Gastrocnemius medialis (tissue), 4 donors: ENCODE results near the gene OCEL1. TPM values are rescaled to one million over a fixed set of nuclear protein-coding genes. Genes with fewer than 3 reads are reported as not detected.

ENCODE experiments used
- ATAC-seq, 2 donors: fragments of 150-250 bp; one replicate each; pipeline ENCODE4 v1.9.1; 2016
- DNase-seq, 2 donors: peaks; one replicate each; pipeline ENCODE4 v3.0.0-alpha.2; 2019
- H3K27ac ChIP-seq, 4 donors: fragments of 200-600 bp; sonication (generic); 1 replicate in 1 of 4; 2 replicates in 3 of 4; pipeline ENCODE4 v1.5.1; 2016 to 2018; ENCODE audit warnings: mild to moderate bottlenecking in 2 of 4, moderate library complexity in 1 of 4
- H3K27me3 ChIP-seq, 3 donors: fragments of 200-600 bp; sonication (generic) in 2 of 3; 1 replicate in 1 of 3; 2 replicates in 2 of 3; pipeline versions ENCODE4 v1.5.1 to v1.6.0; 2016 to 2019; ENCODE audit warnings: mild to moderate bottlenecking in 1 of 3, moderate library complexity in 1 of 3
- H3K36me3 ChIP-seq, 2 donors: fragments of 200-600 bp; sonication (generic) in 1 of 2; one replicate each; pipeline ENCODE4 v1.5.1; 2017 to 2018
- H3K4me1 ChIP-seq, 2 donors: fragments of 200-600 bp; sonication (generic) in 1 of 2; one replicate each; pipeline ENCODE4 v1.5.1; 2016 to 2017; ENCODE audit warnings: mild to moderate bottlenecking in 2 of 2
- H3K4me3 ChIP-seq, 4 donors: fragments of 200-600 bp; sonication (generic) in 3 of 4; 1 replicate in 1 of 4; 2 replicates in 3 of 4; pipeline ENCODE4 v1.5.1; 2016 to 2019; ENCODE audit warnings: mild to moderate bottlenecking in 2 of 4
- H3K9me3 ChIP-seq, 3 donors: fragments of 200-600 bp; sonication (generic) in 2 of 3; 1 replicate in 1 of 3; 2 replicates in 2 of 3; pipeline ENCODE4 v1.5.1; 2016 to 2019
- CTCF ChIP-seq, 5 experiments: fragments of 450-650 bp in 3 of 5; fragments of 200-600 bp in 2 of 5; sonication (generic) in 2 of 5; IDR thresholded peaks in 4 of 5; conservative IDR thresholded peaks in 1 of 5; 1 replicate in 4 of 5; 2 replicates in 1 of 5; pipeline ENCODE4 v1.5.1; 2016 to 2019; ENCODE audit warnings: antibody characterized with exemption in 5 of 5, mild to moderate bottlenecking in 3 of 5, moderate library complexity in 3 of 5
- POLR2A ChIP-seq, 2 donors: fragments of 450-650 bp; IDR thresholded peaks; one replicate each; pipeline ENCODE4 v1.6.1; 2017; ENCODE audit warnings: antibody characterized with exemption in 2 of 2, mild to moderate bottlenecking in 2 of 2, moderate library complexity in 2 of 2
- in situ Hi-C, 4 donors: fragments of 200-750 bp; cut with MboI; loops; one replicate each; pipeline versions ENCODE4 v1.15.0 to v1.8.0; 2017; ENCODE audit warnings: low sequenced_read_pairs in 4 of 4
- intact Hi-C: fragments of 100-400 bp; cut with DNase I; formaldehyde crosslinking; loops from one replicate; pipeline ENCODE4 v1.15.1; 2023; ENCODE audit warnings: low total_unique reads
- total RNA-seq, 4 donors: library from RNA; depleted of rRNA; stranded (reverse); fragments of >200 nt; gene quantifications; one replicate each; pipeline versions ENCODE4 v1.1.0 to v1.2.3, GENCODE V29; 2016

OCEL1 gene
- total RNA-seq, 4 donors from 2014 or later: 3.3 to 5.8 (median 4.5) TPM

DNA sequence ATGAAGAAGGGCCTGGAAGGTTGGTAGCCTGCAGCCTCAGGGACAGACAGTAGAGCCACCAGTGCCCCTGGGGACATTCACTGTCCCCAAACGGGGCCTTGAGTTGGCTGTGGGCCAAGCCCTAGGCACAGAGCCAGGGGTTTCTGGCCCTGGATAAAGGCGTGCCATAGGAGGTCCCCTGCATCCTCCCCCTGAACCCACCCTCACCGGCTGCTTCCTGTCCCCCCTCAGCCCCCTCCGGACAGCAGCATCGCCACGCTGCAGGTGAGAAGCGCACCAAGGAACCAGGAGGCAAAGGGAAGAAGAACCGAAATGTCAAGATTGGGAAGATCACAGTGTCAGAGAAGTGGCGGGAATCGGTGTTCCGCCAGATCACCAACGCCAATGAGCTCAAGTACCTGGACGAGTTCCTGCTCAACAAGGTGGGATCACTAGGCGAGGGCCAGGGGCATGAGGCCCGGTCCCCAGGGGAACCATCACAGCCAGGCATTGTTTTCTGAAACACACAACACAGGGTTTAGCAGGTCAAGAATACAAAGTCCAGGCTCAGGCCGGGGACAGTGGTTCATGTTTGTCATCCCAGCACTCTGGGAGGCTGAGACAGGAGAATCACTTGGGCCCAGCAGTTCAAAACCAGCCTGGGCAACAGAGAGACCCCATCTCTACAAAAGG, 25.5 kb upstream of the OCEL1 start:
- Histone ChIP-seq H3K36me3 (peaks cover 0 to 40% of the 10 kb centered on the region in 2 donors), H3K4me1 (no peaks in the 10 kb centered on the region), H3K27ac (no peak overlapping the region), H3K27me3 (no peaks in the 10 kb centered on the region), H3K4me3 (no peak overlapping the region), H3K9me3 (no peaks in the 10 kb centered on the region)
- intact Hi-C loops (no loop called here), in situ Hi-C loops (loop anchor here in 1 of 4 donors (10.0 kb wide), 1 partner anchor 84 kb away; the partner anchor contains the start of gene ANKLE1)
- DNase-seq (no peak), ATAC-seq (no peak)
- TF ChIP-seq CTCF (IDR thresholded peaks at IDR 0.05 in 4 of 5, conservative IDR thresholded peaks at IDR 0.05 in 1 of 5): no peak
- TF ChIP-seq POLR2A (IDR thresholded peaks at IDR 0.05): no peak

DNA sequence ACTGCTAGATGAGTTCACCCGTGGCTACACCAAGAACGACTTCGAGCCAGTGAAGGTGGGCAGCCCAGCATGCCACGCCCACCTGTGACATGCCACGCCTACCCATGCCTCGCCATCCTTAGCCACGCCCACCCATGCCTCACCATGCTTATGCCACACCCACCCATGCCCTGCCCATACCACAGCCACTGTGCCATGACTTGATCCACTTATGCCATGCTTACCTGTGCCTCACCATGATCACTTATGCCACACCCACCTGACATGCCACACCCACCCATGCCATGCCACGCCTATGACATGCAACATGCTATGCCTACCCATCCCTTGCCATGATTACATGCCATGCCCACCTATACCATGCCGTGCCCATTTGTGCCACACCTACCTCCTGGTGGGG, 23.8 kb upstream of the OCEL1 start:
- Histone ChIP-seq H3K9me3 (no peaks in the 10 kb centered on the region), H3K4me3 (no peak overlapping the region), H3K27me3 (no peaks in the 10 kb centered on the region), H3K36me3 (peaks cover 0 to 39% of the 10 kb centered on the region in 2 donors), H3K4me1 (no peaks in the 10 kb centered on the region), H3K27ac (no peak overlapping the region)
- ATAC-seq: no peak
- intact Hi-C loops (no loop called here), in situ Hi-C loops (loop anchor here in 1 of 4 donors (10.0 kb wide), 1 partner anchor 83 kb away; the partner anchor contains the start of gene ANKLE1)
- no peak for DNase-seq
- TF ChIP-seq CTCF (IDR thresholded peaks at IDR 0.05 in 4 of 5, conservative IDR thresholded peaks at IDR 0.05 in 1 of 5) (no peak), POLR2A (IDR thresholded peaks at IDR 0.05) (no peak)

- Histone ChIP-seq H3K36me3 (peaks cover 0 to 39% of the 10 kb centered on the region in 2 donors), H3K4me1 (no peaks in the 10 kb centered on the region), H3K27ac (no peak overlapping the region), H3K27me3 (no peaks in the 10 kb centered on the region), H3K9me3 (no peaks in the 10 kb centered on the region), H3K4me3 (no peak overlapping the region)
- intact Hi-C loops: no loop called here
- TF ChIP-seq CTCF (IDR thresholded peaks at IDR 0.05 in 4 of 5, conservative IDR thresholded peaks at IDR 0.05 in 1 of 5) (no peak), POLR2A (IDR thresholded peaks at IDR 0.05) (no peak)
- ATAC-seq: no peak
- in situ Hi-C loops: loop anchor here in 1 of 4 donors (10.0 kb wide), 1 partner anchor 82 kb away; the partner anchor contains the start of gene ANKLE1
- DNase-seq: no peak
Observed at GRCh38 chr19:17202713-17203112, 23.3 kb upstream of the OCEL1 start.

DNA sequence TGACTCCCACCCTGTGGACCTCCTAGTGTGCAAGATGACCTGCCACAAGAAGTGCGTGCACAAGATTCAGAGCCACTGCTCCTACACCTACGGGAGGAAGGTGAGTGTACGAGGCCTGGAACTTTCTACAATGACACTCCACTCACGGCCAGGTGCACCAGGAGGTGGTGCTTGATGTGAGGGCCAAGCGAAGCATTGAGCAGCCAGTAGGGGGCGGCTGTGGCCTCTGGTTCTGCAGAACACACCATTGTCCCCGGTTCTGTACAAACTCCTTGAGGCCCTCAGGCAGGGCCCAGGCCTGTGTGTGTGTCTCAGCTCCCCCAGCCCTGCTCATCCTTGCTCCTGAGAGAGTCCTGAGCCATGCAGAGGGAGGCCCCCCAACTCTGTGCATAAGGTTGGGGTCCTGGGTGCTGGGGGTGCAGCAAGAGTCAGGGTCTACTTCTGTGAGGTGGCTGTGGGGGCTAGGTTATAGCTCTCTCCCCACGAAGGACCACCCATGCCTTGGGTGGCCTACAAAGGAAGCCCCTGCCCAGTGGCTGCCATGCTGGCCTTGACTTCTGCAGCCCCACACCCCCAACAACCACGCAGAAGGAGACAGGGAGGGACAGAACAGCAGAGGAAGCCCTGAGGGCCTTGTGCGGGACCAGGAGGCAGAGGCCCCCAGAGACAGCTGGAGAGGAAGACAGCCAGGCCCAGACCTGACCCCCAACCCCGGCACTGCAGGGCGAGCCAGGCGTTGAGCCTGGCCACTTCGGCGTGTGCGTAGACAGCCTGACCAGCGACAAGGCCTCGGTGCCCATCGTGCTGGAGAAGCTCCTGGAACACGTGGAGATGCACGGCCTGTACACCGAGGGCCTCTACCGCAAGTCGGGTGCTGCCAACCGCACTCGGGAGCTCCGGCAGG, 20.5 kb upstream of the OCEL1 start:
- Histone ChIP-seq H3K9me3 (no peaks in the 10 kb centered on the region), H3K27me3 (no peaks in the 10 kb centered on the region), H3K36me3 (peaks cover 0 to 28% of the 10 kb centered on the region in 2 donors), H3K4me1 (no peaks in the 10 kb centered on the region), H3K27ac (no peak overlapping the region), H3K4me3 (no peak overlapping the region)
- no peak for TF ChIP-seq POLR2A (IDR thresholded peaks at IDR 0.05)
- TF ChIP-seq CTCF (IDR thresholded peaks at IDR 0.05 in 4 of 5, conservative IDR thresholded peaks at IDR 0.05 in 1 of 5): peak; percentile 39 to 68 (median 60)
- no peak for ATAC-seq
- in situ Hi-C loops (loop anchor here in 1 of 4 donors (10.0 kb wide), 1 partner anchor 79 kb away; the partner anchor contains the start of gene ANKLE1), intact Hi-C loops (loop anchor here (1.0 kb wide), 1 partner anchor 77 kb away; no protein-coding TSS in a partner anchor)
- peak in 1 of 2 donors; percentile 30 for DNase-seq
